Measurements from ENCODE around the gene RNF26. TPM values are rescaled to one million over a fixed set of nuclear protein-coding genes. Genes with fewer than 3 reads are reported as not detected.
A peak's percentile ranks its signal among the peaks of the same experiment; 100 is the strongest.

RNF26 gene
- total RNA-seq, 2 experiments from 2014 or later = 33.5 to 35.1 TPM

DNA sequence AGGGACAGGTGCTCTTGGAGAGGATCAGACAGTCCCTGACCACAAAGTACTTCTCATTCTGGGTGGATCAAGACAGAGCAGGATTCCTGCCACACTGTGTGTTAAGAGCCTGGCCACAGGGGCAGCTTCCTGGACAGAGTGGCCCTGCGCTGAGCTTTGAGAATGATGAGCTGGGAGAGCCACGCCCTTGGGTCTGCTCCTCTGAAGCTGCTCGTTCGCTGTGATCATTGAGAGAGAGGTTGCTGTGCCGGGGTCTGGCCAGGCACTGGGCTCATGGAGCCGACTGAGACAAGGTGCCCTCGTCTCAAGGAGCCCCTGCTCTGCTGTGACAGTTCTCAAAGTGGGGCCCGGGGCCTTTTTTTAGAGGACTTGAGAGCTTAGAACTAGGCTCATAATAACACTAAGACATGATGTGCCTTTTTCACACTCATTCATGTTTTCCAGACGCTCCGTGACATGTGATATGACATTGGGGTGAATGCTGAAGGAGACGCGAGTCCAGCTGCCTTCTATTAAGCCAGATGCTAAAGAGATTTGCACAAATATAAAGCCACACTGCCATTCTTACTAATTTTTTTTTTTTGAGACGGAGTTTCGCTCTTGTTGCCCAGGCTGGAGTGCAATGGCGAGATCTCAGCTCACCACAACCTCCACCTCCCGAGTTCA lies 13.7 kb downstream of the RNF26 start:
- peaks cover 25% of the 10 kb centered on the region for H3K27me3 Mint-ChIP-seq
- ChIA-PET POLR2A (no interaction called here), CTCF (interaction anchor here (1.4 to 2.1 kb wide), 3 partner anchors 8 to 127 kb away, joined by 4 to 16 read pairs (median 10); no protein-coding TSS in a partner anchor)
- no peaks in the 10 kb centered on the region for H3K9me3 Mint-ChIP-seq
- H3K4me1 Mint-ChIP-seq = peaks cover 6% of the 10 kb centered on the region
- DNase-seq = no peak
- no peaks in the 10 kb centered on the region for H3K36me3 Mint-ChIP-seq (ENCODE audit: low read depth)
- H3K27ac Mint-ChIP-seq = no peak overlapping the region
- H3K4me3 Mint-ChIP-seq = no peak overlapping the region

DNA sequence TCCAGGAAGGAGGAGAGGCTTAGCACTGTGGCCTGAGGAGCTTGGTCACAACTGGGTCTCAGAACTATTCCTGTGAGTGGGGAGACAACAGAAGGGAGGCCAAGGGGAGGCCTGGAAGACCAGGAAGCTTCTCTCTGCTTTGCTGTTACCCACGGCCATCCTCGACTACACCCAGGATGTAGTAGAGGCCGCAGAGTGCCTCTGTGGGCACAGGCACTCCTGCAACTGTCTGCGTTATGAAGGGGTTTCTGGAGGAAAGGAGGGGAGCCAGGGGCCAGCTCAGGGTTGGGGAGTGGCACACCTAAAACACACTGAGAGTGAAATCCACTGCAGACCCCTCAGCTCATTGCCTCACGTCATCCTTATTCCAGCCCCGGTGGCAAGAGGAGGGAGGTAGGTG lies 16.0 kb downstream of the RNF26 start:
- Mint-ChIP-seq H3K4me1 (peaks cover 6% of the 10 kb centered on the region), H3K9me3 (no peaks in the 10 kb centered on the region), H3K27ac (peak overlapping the region; percentile 74), H3K4me3 (no peak overlapping the region), H3K27me3 (peaks cover 31% of the 10 kb centered on the region), H3K36me3 (ENCODE audit: low read depth) (no peaks in the 10 kb centered on the region)
- CTCF ChIA-PET = interaction anchor here (0.6 to 2.6 kb wide), 3 partner anchors 9 to 22 kb away, joined by 3 to 15 read pairs (median 4); partner anchors contain the start of gene C1QTNF5
- POLR2A ChIA-PET = interaction anchor here (1.1 kb wide), 1 partner anchor 12 kb away, joined by 3 read pairs; no protein-coding TSS in a partner anchor
- DNase-seq = no peak

DNA sequence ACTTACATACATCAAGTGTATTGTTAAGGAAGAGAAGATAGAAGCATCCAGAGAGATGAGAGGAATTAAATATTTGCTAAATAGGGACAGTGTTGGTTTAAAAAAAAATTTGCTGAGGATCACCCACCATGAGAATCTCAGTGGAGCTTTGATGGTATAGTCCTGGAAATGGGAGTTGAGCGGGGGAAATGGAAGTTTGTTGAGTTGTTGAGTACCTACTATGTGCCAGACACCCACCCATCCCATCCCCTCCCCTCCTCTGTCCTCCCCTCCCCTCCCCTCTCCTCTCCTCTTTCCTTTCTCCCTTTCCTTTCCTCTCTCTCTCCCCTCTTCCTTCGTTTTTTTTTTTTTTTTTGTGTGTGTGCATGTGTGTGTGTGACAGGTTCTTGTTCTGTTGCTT lies 16.9 kb downstream of the RNF26 start:
- POLR2A ChIA-PET = no interaction called here
- Mint-ChIP-seq H3K4me1 (peaks cover 9% of the 10 kb centered on the region), H3K36me3 (ENCODE audit: low read depth) (no peaks in the 10 kb centered on the region), H3K4me3 (no peak overlapping the region), H3K9me3 (no peaks in the 10 kb centered on the region), H3K27me3 (peaks cover 39% of the 10 kb centered on the region), H3K27ac (no peak overlapping the region)
- no peak for DNase-seq
- CTCF ChIA-PET = interaction anchor here (2.6 kb wide), 1 partner anchor 13 kb away, joined by 15 read pairs; no protein-coding TSS in a partner anchor

DNA sequence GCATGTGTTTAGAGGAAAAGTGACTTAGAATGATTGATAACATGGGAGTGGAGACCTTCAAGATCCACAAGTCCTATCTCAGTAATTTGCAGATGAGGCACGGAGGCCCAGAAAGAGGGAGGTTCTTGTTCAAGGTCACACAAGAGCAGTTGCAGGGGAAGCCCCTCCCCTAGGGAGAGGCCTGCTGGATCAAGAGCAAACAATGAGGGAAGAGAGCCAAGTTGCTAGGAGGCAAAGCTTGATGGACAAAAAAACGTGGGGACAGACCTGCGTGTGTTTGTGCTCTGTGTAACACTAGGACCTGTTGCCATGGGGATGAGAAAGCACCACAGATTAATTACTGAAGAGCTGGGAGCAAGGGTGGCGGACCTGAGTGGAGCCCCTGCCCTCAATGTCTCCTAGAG lies 18.5 kb downstream of the RNF26 start:
- no peak overlapping the region for H3K27ac Mint-ChIP-seq
- DNase-seq = no peak
- H3K36me3 Mint-ChIP-seq (ENCODE audit: low read depth) = no peaks in the 10 kb centered on the region
- H3K9me3 Mint-ChIP-seq = no peaks in the 10 kb centered on the region
- no peak overlapping the region for H3K4me3 Mint-ChIP-seq
- H3K27me3 Mint-ChIP-seq = peaks cover 41% of the 10 kb centered on the region
- ChIA-PET POLR2A (no interaction called here), CTCF (interaction anchor here (0.9 to 1.1 kb wide), 3 partner anchors 14 to 122 kb away, joined by 3 to 5 read pairs (median 5); no protein-coding TSS in a partner anchor)
- peaks cover 13% of the 10 kb centered on the region for H3K4me1 Mint-ChIP-seq

DNA sequence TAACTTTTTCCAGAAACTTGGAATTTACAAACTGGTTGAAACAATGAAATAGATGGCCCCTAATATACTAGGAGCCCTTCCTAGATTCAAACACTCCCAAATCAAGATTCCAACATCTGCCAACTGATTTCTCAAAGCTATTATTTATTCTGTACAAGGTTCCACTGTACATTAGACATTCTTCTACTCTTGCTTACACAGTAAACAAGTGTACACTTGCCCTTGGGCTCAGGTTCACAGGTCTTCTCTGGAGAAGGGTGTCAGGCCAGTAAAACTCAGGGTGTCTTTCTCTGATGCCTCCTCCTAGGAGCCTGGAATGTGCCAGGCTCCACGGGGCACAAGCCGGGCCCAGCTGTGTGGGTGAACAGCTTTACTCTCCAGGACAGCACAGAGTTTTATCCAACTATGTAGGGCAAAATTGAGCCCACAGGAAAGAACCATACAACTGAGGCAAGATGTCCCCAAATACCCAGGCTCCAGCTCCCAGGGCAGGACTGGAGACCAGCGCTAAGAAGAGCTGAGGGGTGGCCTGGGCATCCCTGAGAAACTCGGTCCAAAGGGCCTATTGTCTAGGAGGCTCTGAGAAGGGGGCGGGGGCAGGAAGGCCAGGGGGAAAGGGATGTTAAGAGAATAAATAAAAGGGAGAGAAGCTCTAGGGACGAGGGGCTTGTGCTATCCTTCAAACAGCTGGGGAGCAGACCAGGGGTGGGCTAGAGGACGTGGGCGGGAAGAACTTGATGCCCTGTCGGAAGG lies 20.9 kb downstream of the RNF26 start:
- DNase-seq = no peak
- no peak overlapping the region for H3K27ac Mint-ChIP-seq
- H3K9me3 Mint-ChIP-seq = no peaks in the 10 kb centered on the region
- H3K27me3 Mint-ChIP-seq = peaks cover 41% of the 10 kb centered on the region
- no peak overlapping the region for H3K4me3 Mint-ChIP-seq
- ChIA-PET CTCF (interaction anchor here (0.6 to 4.4 kb wide), 26 partner anchors 7 to 971 kb away, joined by 3 to 115 read pairs (median 6); partner anchors contain the start of genes C1QTNF5, RNF26 and USP2), POLR2A (interaction anchor here (1.2 kb wide), 1 partner anchor 20 kb away, joined by 3 read pairs; no protein-coding TSS in a partner anchor)
- peaks cover 19% of the 10 kb centered on the region for H3K4me1 Mint-ChIP-seq
- no peaks in the 10 kb centered on the region for H3K36me3 Mint-ChIP-seq (ENCODE audit: low read depth)

DNA sequence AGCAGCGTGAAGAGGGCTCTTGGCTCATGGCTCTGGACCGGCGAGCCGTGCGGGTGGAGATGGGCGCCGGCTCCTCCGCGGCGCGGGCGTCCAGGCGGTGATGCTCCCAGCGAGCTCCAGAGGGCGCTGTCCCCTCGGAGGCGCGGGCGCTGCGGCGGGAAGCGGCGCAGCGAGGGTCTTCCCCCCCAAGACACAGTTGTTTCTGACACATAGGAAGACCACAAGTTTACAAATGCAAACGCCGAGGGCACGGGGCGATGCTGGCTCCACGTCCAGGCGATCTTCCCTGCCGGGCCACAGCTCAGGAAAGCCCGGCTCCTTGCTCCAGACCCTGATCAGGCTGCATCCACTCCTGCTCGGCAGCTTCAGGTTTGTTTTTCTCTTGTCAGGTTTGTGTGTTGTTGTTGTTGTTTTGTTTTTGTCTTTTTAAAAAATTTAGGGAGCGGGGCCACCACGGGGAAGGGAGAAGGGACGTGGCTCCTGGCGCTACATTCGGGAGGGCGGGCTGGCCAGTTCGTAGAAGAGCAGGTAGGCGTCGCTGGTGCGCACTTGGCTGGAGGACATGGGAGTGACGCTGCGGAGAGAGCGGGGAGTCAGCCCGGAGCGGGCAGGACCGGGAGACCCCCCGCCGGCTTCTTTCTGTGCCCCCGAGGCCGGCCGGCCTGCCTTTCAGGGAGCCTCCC lies 22.2 kb downstream of the RNF26 start:
- POLR2A ChIA-PET = interaction anchor here (0.6 to 1.2 kb wide), 3 partner anchors 18 to 773 kb away, joined by 3 to 4 read pairs (median 3); no protein-coding TSS in a partner anchor
- peak overlapping the region; percentile 87 for H3K4me3 Mint-ChIP-seq

DNA sequence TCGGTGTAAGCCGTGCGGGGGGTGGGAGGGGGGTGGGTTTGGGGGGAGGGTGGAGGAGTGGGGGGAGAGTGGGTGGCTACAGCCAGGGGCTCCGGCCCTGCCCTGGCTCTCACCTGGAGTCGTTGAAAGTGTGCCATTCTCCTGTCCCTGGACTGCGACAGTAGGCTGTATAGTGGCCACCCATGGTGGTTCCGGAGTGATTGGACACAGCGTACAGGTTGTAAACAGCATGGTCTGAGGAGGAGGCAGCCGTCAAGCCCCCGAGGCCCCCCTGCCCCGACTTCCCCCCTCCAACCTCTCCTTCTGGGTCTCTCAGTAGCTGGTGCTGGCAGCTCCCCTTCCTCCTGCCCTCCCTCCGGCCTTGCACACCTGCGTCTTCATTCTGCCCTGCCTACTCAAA lies 22.7 kb downstream of the RNF26 start:
- Mint-ChIP-seq H3K4me1 (peaks cover 16% of the 10 kb centered on the region), H3K36me3 (ENCODE audit: low read depth) (no peaks in the 10 kb centered on the region), H3K27me3 (peaks cover 32% of the 10 kb centered on the region), H3K9me3 (no peaks in the 10 kb centered on the region), H3K27ac (no peak overlapping the region), H3K4me3 (peak overlapping the region; percentile 12)
- ChIA-PET POLR2A (no interaction called here), CTCF (interaction anchor here (0.6 to 4.4 kb wide), 19 partner anchors 8 to 207 kb away, joined by 3 to 115 read pairs (median 9); partner anchors contain the start of genes C1QTNF5, CBL, RNF26 and USP2)
- no peak for DNase-seq

More for the DNA sequence above, 22.2 kb downstream of the RNF26 start:
- CTCF ChIA-PET = interaction anchor here (0.6 to 4.4 kb wide), 41 partner anchors 8 to 1782 kb away, joined by 3 to 115 read pairs (median 5); partner anchors contain the start of genes C1QTNF5, CBL, NECTIN1 and RNF26
- no peak overlapping the region for H3K27ac Mint-ChIP-seq
- H3K9me3 Mint-ChIP-seq = no peaks in the 10 kb centered on the region
- peaks cover 35% of the 10 kb centered on the region for H3K27me3 Mint-ChIP-seq
- peaks cover 16% of the 10 kb centered on the region for H3K4me1 Mint-ChIP-seq
- peak; percentile 77 for DNase-seq
- H3K36me3 Mint-ChIP-seq (ENCODE audit: low read depth) = no peaks in the 10 kb centered on the region

DNA sequence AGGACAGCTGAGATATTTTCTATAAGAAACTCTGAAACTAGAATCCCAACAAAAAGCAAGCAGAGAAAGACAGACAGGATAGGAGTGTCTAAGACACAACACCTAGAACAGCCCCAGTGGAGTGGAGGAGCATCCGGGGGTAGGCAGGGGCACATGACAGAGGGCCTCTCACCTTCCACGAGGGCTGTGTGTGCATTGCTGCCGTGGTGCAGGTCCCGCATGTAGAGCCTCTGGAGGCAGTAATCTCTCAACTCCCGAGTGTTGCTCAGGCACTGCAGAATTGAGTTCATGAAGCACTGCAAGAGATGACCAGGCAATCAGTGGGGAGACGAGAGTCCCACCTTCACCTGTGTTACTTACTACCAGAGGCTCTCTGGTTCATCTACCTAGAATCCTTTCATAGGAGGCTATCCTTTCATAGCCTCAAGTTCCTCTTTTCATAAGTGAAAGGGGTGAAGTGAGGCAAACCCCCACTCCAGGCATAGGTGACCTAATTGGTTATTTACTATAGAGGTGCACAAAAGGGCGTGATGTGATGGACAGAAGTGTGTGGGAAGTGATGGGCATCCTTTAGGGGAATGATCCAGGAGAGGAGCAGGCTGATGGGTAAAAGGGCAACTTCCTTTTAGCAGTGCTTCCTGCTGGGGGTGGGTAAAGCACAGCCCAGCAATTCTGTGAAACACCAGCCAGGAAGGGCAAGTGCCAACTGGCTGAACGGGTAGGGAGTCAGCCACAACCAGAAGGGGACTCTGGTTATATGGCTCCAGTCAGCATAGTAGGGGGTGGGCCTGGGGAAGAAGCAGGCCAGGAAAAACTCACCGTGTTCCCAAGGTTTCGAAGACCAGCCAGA lies 25.3 kb downstream of the RNF26 start:
- H3K27ac Mint-ChIP-seq = no peak overlapping the region
- H3K4me3 Mint-ChIP-seq = no peak overlapping the region
- DNase-seq = no peak
- peaks cover 21% of the 10 kb centered on the region for H3K4me1 Mint-ChIP-seq
- no peaks in the 10 kb centered on the region for H3K36me3 Mint-ChIP-seq (ENCODE audit: low read depth)
- H3K9me3 Mint-ChIP-seq = no peaks in the 10 kb centered on the region
- H3K27me3 Mint-ChIP-seq = peaks cover 34% of the 10 kb centered on the region
- CTCF ChIA-PET = interaction anchor here (1.0 to 3.6 kb wide), 2 partner anchors 20 to 21 kb away, joined by 3 to 14 read pairs; partner anchors contain the start of gene C1QTNF5
- POLR2A ChIA-PET = no interaction called here

DNA sequence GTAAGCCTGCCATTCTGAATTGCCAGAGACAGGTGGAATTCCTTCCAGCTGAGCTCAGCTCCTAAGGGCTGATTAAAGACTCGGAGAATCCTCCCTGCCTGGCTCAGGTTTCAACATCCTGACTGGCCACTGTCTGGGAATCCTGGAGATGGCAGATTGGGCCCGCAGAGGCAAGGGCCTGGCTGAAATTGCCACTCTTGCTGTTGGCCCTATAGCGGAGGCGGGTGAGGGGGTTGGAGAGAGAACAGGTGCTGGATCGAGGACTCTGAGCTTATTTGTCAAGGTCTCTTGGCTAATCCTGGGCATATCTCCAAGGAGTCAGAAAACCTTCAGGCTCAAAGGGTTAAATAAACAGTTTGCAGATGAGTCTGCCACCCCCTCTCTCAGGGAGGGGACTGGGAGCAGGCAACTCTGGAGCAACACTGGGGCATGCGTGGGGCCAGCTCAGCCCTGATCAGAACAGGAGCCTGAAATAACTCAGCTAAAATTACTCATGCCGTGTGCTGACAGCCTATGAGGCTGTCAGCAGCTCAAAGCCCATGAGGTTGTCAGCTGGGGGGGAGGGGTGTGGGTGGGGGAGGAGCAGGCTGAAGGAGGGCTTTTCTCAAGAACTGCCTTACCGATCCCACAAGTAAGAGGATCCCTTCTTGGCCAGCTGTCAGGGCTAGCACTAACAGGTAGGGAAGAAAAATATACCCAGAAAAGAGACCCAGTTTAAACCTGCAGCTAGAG lies 26.9 kb downstream of the RNF26 start:
- no peak overlapping the region for H3K27ac Mint-ChIP-seq
- peaks cover 22% of the 10 kb centered on the region for H3K4me1 Mint-ChIP-seq
- H3K36me3 Mint-ChIP-seq (ENCODE audit: low read depth) = no peaks in the 10 kb centered on the region
- no peak overlapping the region for H3K4me3 Mint-ChIP-seq
- peaks cover 34% of the 10 kb centered on the region for H3K27me3 Mint-ChIP-seq
- ChIA-PET CTCF (interaction anchor here (1.8 to 3.6 kb wide), 4 partner anchors 13 to 113 kb away, joined by 6 to 14 read pairs (median 9); partner anchors contain the start of gene USP2), POLR2A (interaction anchor here (0.7 to 1.2 kb wide), 2 partner anchors 9 to 15 kb away, joined by 3 to 4 read pairs; no protein-coding TSS in a partner anchor)
- no peaks in the 10 kb centered on the region for H3K9me3 Mint-ChIP-seq
- no peak for DNase-seq

DNA sequence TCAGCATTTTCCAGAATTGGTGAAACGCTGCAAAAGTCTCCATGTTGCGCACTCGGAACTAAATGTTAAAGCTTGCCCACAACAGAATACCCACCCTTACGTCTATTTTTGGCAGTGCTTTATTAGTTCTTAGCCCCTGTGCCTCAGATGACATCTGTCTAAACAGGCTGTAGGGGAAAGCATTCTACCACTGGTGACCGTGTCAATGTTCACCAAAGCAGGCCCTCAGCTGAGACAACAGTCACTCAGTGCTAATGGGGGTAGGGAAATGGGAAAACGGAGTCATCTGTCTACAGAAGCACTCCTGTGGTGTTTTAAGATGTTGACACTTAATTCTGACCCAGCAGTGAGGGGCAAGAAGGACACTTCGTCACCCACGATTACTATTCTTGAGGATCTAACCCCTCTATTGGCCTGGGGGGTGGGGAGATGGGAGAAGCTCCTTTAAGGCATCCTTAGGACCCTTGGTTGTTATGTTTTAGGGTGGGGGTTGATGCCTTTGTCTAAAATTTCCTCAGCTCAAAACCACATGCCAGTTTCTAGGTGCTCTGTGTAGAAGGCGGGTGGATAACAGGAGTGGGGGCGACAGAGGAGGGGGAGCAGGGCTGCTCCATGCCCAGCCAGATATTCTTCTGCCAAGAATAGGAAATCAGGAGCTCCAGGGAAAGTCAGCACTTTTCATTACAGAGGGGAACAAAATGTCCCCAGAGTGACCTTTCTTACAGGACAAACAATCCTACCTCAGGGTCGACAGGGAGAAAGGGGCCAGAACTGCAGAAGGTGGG lies 27.8 kb downstream of the RNF26 start:
- POLR2A ChIA-PET = interaction anchor here (1.2 kb wide), 1 partner anchor 14 kb away, joined by 4 read pairs; no protein-coding TSS in a partner anchor
- Mint-ChIP-seq H3K4me3 (no peak overlapping the region), H3K27ac (no peak overlapping the region), H3K9me3 (no peaks in the 10 kb centered on the region), H3K27me3 (peaks cover 40% of the 10 kb centered on the region), H3K4me1 (peaks cover 17% of the 10 kb centered on the region), H3K36me3 (ENCODE audit: low read depth) (no peaks in the 10 kb centered on the region)
- no peak for DNase-seq
- CTCF ChIA-PET = interaction anchor here (0.7 to 3.6 kb wide), 9 partner anchors 8 to 113 kb away, joined by 3 to 14 read pairs (median 5); partner anchors contain the start of gene USP2

DNA sequence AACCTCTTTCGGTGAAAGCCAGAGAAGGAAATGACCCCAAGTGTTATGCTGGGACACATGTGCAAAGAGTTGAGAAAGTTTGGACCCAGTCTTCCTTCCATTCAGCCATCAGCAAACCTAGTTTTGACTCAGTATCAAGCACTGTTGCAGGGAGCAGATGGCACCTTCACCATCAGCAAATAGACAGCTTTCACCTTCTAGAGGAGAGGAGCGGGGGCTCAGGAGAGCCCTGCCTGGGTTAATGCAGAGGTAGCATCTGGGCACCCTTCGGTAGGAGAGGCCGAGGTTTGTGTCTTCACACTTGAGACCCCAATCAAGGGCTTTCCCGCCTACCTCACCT lies 28.4 kb downstream of the RNF26 start:
- peaks cover 41% of the 10 kb centered on the region for H3K27me3 Mint-ChIP-seq
- H3K4me1 Mint-ChIP-seq = peaks cover 17% of the 10 kb centered on the region
- H3K4me3 Mint-ChIP-seq = no peak overlapping the region
- H3K27ac Mint-ChIP-seq = no peak overlapping the region
- POLR2A ChIA-PET = no interaction called here
- no peaks in the 10 kb centered on the region for H3K36me3 Mint-ChIP-seq (ENCODE audit: low read depth)
- no peak for DNase-seq
- H3K9me3 Mint-ChIP-seq = no peaks in the 10 kb centered on the region
- CTCF ChIA-PET = interaction anchor here (0.7 to 3.6 kb wide), 9 partner anchors 8 to 112 kb away, joined by 3 to 14 read pairs (median 5); partner anchors contain the start of gene USP2

All from activated CD4-positive, alpha-beta memory T cell treated with anti-CD3 and anti-CD28 coated beads, Interleukin-2, amount 10 ng/mL, durations not matched to agents 7 days and 5 days (primary cell).